C4-2B (cell line): Measurements from ENCODE around the gene TUBGCP4.

ENCODE experiments used
- H3K27ac ChIP-seq: fragments of 450-650 bp; 2 replicates; pipeline ENCODE4 v1.5.1; 2017
- CTCF ChIP-seq: fragments of 450-650 bp; conservative IDR thresholded peaks from 2 replicates; pipeline ENCODE4 v1.5.1; 2017; ENCODE audit warnings: mild to moderate bottlenecking
- ZFX ChIP-seq: fragments of 450-650 bp; IDR thresholded peaks from 2 replicates; pipeline ENCODE4 v1.6.1; 2017

The TUBGCP4 gene

GRCh38 chr15:43404130-43404529 is 33.2 kb downstream of the TUBGCP4 start:
- no peak for TF ChIP-seq CTCF
- TF ChIP-seq ZFX = no peak
- H3K27ac ChIP-seq = no peak overlapping the region

- TF ChIP-seq CTCF (no peak), ZFX (no peak)
- no peak overlapping the region for H3K27ac ChIP-seq
Measured at GRCh38 chr15:43406189-43406588, 35.3 kb downstream of the TUBGCP4 start.

- TF ChIP-seq CTCF = no peak
- no peak for TF ChIP-seq ZFX
- H3K27ac ChIP-seq = no peak overlapping the region
Measured at GRCh38 chr15:43406808-43407207, 35.9 kb downstream of the TUBGCP4 start.

GRCh38 chr15:43408789-43409188 is 37.9 kb downstream of the TUBGCP4 start:
- no peak overlapping the region for H3K27ac ChIP-seq
- no peak for TF ChIP-seq CTCF

- no peak overlapping the region for H3K27ac ChIP-seq
- no peak for TF ChIP-seq CTCF
- no peak for TF ChIP-seq ZFX
Measured at GRCh38 chr15:43410572-43411214, 39.8 kb downstream of the TUBGCP4 start.

- TF ChIP-seq CTCF = no peak
- TF ChIP-seq ZFX = no peak
- no peak overlapping the region; the same call in 1 of the 2 replicates for H3K27ac ChIP-seq
Measured at GRCh38 chr15:43412096-43412495, 41.2 kb downstream of the TUBGCP4 start.

- TF ChIP-seq CTCF (no peak), ZFX (no peak)
- no peak overlapping the region for H3K27ac ChIP-seq
Measured at GRCh38 chr15:43414196-43414595, 43.3 kb downstream of the TUBGCP4 start.
